Liver (tissue), 9 donors: ENCODE results near the gene STRA8. TPM values are rescaled to one million over a fixed set of nuclear protein-coding genes. Genes with fewer than 3 reads are reported as not detected.

Experiments used
- DNase-seq: peaks from one replicate; pipeline ENCODE4 v3.0.0-alpha.2; 2017; ENCODE audit warnings: low spot score
- H3K27ac ChIP-seq, 2 donors: one replicate each; pipeline ENCODE4 v1.7.0; 2013; ENCODE audit warnings: inconsistent platforms in 2 of 2, low read length in 2 of 2, control low read depth in 1 of 2, low read depth in 1 of 2, mild to moderate bottlenecking in 1 of 2
- H3K27me3 ChIP-seq, 4 donors: one replicate each; pipeline versions ENCODE4 v1.6.1 to v1.7.0; 2013; ENCODE audit warnings: low read length in 3 of 4, inconsistent platforms in 1 of 4, mild to moderate bottlenecking in 1 of 4, moderate library complexity in 1 of 4; ENCODE audit not compliant: control insufficient read depth in 4 of 4, insufficient read depth in 4 of 4
- H3K36me3 ChIP-seq, 4 donors: one replicate each; pipeline versions ENCODE4 v1.6.1 to v1.7.0; 2013; ENCODE audit warnings: low read length in 3 of 4, mild to moderate bottlenecking in 3 of 4, low read depth in 1 of 4, moderate library complexity in 1 of 4; ENCODE audit not compliant: control insufficient read depth in 4 of 4, insufficient read depth in 3 of 4
- H3K4me1 ChIP-seq, 4 donors: one replicate each; pipeline versions ENCODE4 v1.6.1 to v1.7.0; 2013; ENCODE audit warnings: low read length in 3 of 4, mild to moderate bottlenecking in 3 of 4, moderate library complexity in 1 of 4; ENCODE audit not compliant: control insufficient read depth in 4 of 4, insufficient read depth in 4 of 4
- H3K4me3 ChIP-seq, 3 donors: one replicate each; pipeline versions ENCODE4 v1.6.1 to v1.7.0; 2013; ENCODE audit warnings: low read length in 3 of 3, control low read depth in 1 of 3, low read depth in 1 of 3, mild to moderate bottlenecking in 1 of 3
- H3K9ac ChIP-seq, 2 donors: one replicate each; pipeline ENCODE4 v1.7.0; 2013; ENCODE audit warnings: low read length in 2 of 2, mild to moderate bottlenecking in 2 of 2, moderate library complexity in 2 of 2, control low read depth in 1 of 2, low read depth in 1 of 2
- H3K9me3 ChIP-seq, 4 donors: one replicate each; pipeline versions ENCODE4 v1.6.1 to v1.7.0; 2013; ENCODE audit warnings: low read length in 3 of 4; ENCODE audit not compliant: control insufficient read depth in 4 of 4
- EGR1 ChIP-seq, 2 donors: IDR thresholded peaks; 2 replicates each; pipeline ENCODE4 v1.6.1; 2016 to 2018; ENCODE audit warnings: antibody characterized with exemption in 2 of 2, low read depth in 2 of 2
- FOXA1 ChIP-seq: IDR thresholded peaks from 2 replicates; pipeline ENCODE4 v1.6.1; 2016; ENCODE audit warnings: antibody characterized with exemption
- GABPA ChIP-seq, 2 donors: IDR thresholded peaks in 1 of 2; conservative IDR thresholded peaks in 1 of 2; 2 replicates each; pipeline ENCODE4 v1.6.1; 2016; ENCODE audit warnings: antibody characterized with exemption in 2 of 2, mild to moderate bottlenecking in 1 of 2, moderate library complexity in 1 of 2
- HNF4A ChIP-seq, 2 donors: conservative IDR thresholded peaks; 2 replicates each; pipeline ENCODE4 v1.6.1; 2016; ENCODE audit warnings: antibody characterized with exemption in 2 of 2, mild to moderate bottlenecking in 2 of 2
- JUND ChIP-seq, 2 donors: IDR thresholded peaks; 2 replicates each; pipeline ENCODE4 v1.6.1; 2016; ENCODE audit warnings: antibody characterized with exemption in 2 of 2
- NR2F2 ChIP-seq: IDR thresholded peaks from 2 replicates; pipeline ENCODE4 v1.6.1; 2016; ENCODE audit warnings: antibody characterized with exemption
- RAD21 ChIP-seq, 2 donors: IDR thresholded peaks; 2 replicates each; pipeline ENCODE4 v1.6.1; 2016; ENCODE audit warnings: antibody characterized with exemption in 2 of 2, mild to moderate bottlenecking in 2 of 2
- SP1 ChIP-seq: IDR thresholded peaks from 2 replicates; pipeline ENCODE4 v1.6.1; 2018; ENCODE audit warnings: antibody characterized with exemption, mild to moderate bottlenecking
- TAF1 ChIP-seq: conservative IDR thresholded peaks from 2 replicates; pipeline ENCODE4 v1.6.1; 2016; ENCODE audit warnings: antibody characterized with exemption, mild to moderate bottlenecking
- WGBS: extraction: QIAGEN DNeasy Blood & Tissue Kit; methylation state at CpG from one replicate; pipeline ENCODE4 v1.1.7; 2013; 5-methylcytosine and 5-hydroxymethylcytosine counted together
- polyA plus RNA-seq, 2 donors: library from polyadenylated mRNA; stranded (reverse) in 1 of 2; unstranded in 1 of 2; fragments of 200-250 nt in 1 of 2; fragments of >200 nt in 1 of 2; fragmentation: Nextera tagmentation in 1 of 2; extraction: Ambion mirVana in 1 of 2; gene quantifications; one replicate each; pipeline versions ENCODE4 v1.2.1 to v1.2.3, GENCODE V29; 2013 to 2015
- total RNA-seq, 2 donors: library from RNA; depleted of rRNA; stranded (reverse); fragments of >200 nt; gene quantifications; one replicate each; pipeline ENCODE4 v1.2.3, GENCODE V29; 2014
- TF ChIP-seq, protein P1 (sequence below): IDR thresholded peaks from 2 replicates; pipeline ENCODE4 v1.6.1; 2016; ENCODE audit warnings: antibody characterized with exemption
- TF ChIP-seq, protein P2 (sequence below): IDR thresholded peaks from 2 replicates; pipeline ENCODE4 v1.6.1; 2016; ENCODE audit warnings: antibody characterized with exemption
- TF ChIP-seq, protein P3 (sequence below): fragments of 150-350 bp; IDR thresholded peaks from 2 replicates; pipeline ENCODE4 v1.5.1; 2017; ENCODE audit warnings: improper control_type of control experiment, low read depth, low read length; ENCODE audit not compliant: missing input control
- TF ChIP-seq, protein P4 (sequence below): IDR thresholded peaks from 2 replicates; pipeline ENCODE4 v1.6.1; 2016; ENCODE audit warnings: antibody characterized with exemption
- donor health status: healthy.
- donor health status: healthy.
- donor health status: healthy.
- donor health status: healthy.
- donor health status: healthy.

Gene STRA8
- total and polyA plus RNA-seq, 4 donors = 0.14 TPM; not detected in 3

DNA sequence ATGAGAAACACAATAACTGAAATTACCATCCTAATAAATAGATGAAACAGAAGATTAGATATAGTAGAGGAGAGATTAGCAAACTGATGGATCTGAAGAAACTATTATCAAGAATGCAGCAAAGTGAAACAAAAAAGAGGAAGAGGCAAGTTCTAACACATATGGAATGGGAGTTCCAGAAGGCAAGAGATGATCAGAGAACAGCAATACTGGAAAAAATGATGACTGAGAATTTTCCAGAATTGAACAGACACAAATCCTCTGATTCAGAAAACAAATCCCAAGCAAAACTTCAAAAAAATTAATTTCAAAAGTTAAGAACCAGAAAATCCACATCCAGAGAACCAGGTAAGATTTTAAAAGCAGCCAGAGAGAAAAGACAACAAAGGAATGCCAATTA is 42.9 kb upstream of the STRA8 start (continued):
- TF ChIP-seq, protein P1, sequence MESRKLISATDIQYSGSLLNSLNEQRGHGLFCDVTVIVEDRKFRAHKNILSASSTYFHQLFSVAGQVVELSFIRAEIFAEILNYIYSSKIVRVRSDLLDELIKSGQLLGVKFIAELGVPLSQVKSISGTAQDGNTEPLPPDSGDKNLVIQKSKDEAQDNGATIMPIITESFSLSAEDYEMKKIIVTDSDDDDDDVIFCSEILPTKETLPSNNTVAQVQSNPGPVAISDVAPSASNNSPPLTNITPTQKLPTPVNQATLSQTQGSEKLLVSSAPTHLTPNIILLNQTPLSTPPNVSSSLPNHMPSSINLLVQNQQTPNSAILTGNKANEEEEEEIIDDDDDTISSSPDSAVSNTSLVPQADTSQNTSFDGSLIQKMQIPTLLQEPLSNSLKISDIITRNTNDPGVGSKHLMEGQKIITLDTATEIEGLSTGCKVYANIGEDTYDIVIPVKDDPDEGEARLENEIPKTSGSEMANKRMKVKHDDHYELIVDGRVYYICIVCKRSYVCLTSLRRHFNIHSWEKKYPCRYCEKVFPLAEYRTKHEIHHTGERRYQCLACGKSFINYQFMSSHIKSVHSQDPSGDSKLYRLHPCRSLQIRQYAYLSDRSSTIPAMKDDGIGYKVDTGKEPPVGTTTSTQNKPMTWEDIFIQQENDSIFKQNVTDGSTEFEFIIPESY = no peak
- TF ChIP-seq EGR1 (IDR thresholded peaks at IDR 0.05; ENCODE audit: low read depth in 2 of 2) = no peak
- no peak for TF ChIP-seq HNF4A (conservative IDR thresholded peaks at IDR 0.05)
- TF ChIP-seq SP1 = no peak

DNA sequence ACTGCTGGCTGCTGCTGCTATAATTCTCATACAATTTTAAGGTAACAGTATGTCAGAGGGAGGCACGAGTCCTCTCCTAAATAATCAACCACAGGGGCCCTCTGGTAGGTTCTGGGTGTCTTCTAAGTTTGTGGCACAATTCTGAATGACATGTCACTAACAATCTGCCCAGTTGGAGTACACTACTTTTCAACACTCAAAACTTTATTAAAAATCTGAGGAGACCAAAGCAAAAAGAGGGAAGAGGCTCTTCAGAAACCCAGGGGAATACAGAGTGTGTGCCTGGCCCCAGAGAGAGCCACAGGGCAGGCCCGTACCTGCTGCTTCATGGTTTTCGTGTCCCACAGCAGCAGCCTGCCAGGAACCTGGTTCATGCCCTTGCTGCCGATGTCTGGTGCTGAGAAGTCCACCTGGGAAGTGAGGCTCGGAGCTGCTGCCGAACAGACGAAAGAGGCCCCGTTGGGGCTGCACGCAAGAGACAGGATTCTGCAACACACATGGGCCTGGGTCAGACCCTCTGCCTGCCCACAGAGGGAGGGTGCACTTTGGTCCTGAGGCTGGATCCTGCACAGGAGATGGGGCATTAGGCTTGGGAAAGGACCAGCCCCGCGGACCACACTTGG is 40.6 kb upstream of the STRA8 start:
- 92% methylated on average over 11 of the region's 11 CpGs for WGBS

DNA sequence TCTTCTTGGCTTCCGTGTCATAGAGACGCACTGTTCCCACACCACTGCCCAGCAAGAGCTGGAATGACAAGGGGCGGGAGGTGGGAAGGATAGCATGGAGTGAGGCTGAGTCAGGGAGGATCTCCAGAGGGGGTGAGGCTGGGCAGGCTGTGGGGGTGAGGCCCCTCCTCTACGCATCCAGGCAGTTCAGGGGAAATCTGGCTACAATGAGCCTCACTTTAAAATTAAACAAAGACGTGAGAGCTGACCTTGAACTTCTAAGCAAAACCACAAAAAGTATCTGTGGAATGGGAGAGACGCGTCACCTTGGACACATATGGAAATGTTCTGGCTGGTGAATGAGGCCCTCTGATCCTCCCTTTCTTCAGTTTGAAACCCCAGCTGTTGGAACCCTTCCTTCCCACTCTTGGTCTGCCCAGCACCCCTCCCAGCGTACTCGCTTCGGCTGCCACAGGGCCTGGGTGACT is 40.0 kb upstream of the STRA8 start:
- Histone ChIP-seq H3K27me3 (no peaks in the 10 kb centered on the region), H3K9me3 (no peaks in the 10 kb centered on the region), H3K4me3 (no peak overlapping the region), H3K4me1 (peaks cover 0 to 8% (median 7%) of the 10 kb centered on the region in 4 donors), H3K36me3 (peaks cover 22 to 61% (median 41%) of the 10 kb centered on the region in 4 donors), H3K27ac (no peak overlapping the region), H3K9ac (no peak overlapping the region)
- no peak for DNase-seq
- no peak for TF ChIP-seq GABPA (IDR thresholded peaks at IDR 0.05 in 1 of 2, conservative IDR thresholded peaks at IDR 0.05 in 1 of 2)
- TF ChIP-seq TAF1 = no peak
- TF ChIP-seq, protein P2, sequence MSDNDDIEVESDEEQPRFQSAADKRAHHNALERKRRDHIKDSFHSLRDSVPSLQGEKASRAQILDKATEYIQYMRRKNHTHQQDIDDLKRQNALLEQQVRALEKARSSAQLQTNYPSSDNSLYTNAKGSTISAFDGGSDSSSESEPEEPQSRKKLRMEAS = no peak
- 92% methylated on average over 10 of the region's 10 CpGs for WGBS

More for the DNA sequence above, 40.6 kb upstream of the STRA8 start:
- Histone ChIP-seq H3K4me1 (peaks cover 0 to 8% (median 7%) of the 10 kb centered on the region in 4 donors), H3K27ac (no peak overlapping the region), H3K36me3 (peaks cover 23 to 64% (median 40%) of the 10 kb centered on the region in 4 donors), H3K4me3 (no peak overlapping the region), H3K9ac (no peak overlapping the region), H3K27me3 (no peaks in the 10 kb centered on the region), H3K9me3 (no peaks in the 10 kb centered on the region)
- TF ChIP-seq RAD21 (IDR thresholded peaks at IDR 0.05) = no peak
- TF ChIP-seq SP1 = no peak
- TF ChIP-seq, protein P3, sequence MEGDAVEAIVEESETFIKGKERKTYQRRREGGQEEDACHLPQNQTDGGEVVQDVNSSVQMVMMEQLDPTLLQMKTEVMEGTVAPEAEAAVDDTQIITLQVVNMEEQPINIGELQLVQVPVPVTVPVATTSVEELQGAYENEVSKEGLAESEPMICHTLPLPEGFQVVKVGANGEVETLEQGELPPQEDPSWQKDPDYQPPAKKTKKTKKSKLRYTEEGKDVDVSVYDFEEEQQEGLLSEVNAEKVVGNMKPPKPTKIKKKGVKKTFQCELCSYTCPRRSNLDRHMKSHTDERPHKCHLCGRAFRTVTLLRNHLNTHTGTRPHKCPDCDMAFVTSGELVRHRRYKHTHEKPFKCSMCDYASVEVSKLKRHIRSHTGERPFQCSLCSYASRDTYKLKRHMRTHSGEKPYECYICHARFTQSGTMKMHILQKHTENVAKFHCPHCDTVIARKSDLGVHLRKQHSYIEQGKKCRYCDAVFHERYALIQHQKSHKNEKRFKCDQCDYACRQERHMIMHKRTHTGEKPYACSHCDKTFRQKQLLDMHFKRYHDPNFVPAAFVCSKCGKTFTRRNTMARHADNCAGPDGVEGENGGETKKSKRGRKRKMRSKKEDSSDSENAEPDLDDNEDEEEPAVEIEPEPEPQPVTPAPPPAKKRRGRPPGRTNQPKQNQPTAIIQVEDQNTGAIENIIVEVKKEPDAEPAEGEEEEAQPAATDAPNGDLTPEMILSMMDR = no peak
- TF ChIP-seq NR2F2 = no peak
- no peak for TF ChIP-seq FOXA1
- no peak for TF ChIP-seq JUND (IDR thresholded peaks at IDR 0.05)
- TF ChIP-seq, protein P4, sequence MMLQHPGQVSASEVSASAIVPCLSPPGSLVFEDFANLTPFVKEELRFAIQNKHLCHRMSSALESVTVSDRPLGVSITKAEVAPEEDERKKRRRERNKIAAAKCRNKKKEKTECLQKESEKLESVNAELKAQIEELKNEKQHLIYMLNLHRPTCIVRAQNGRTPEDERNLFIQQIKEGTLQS = no peak
- no peak for DNase-seq
